Esophagus muscularis mucosa (tissue), 4 donors: ENCODE data around the gene COL5A1.

Experiments used
- CTCF ChIP-seq, 3 experiments: fragments of 200-600 bp in 2 of 3; fragments of 450-650 bp in 1 of 3; sonication (generic) in 2 of 3; IDR thresholded peaks; one replicate each; pipeline ENCODE4 v1.5.1; 2017 to 2019; ENCODE audit warnings: antibody characterized with exemption in 3 of 3, mild to moderate bottlenecking in 2 of 3, moderate library complexity in 1 of 3
- EP300 ChIP-seq: sonication (generic); formaldehyde crosslinking; IDR thresholded peaks from one replicate; pipeline ENCODE4 v1.6.1; 2017; ENCODE audit warnings: antibody characterized with exemption
- POLR2A ChIP-seq: fragments of 450-650 bp; IDR thresholded peaks from one replicate; pipeline ENCODE4 v1.6.1; 2017; ENCODE audit warnings: antibody characterized with exemption, moderate library complexity, mild to moderate bottlenecking, low read depth
- POLR2AphosphoS5 ChIP-seq, 2 donors: sonication (generic); formaldehyde crosslinking; IDR thresholded peaks; one replicate each; pipeline ENCODE4 v1.6.1; 2017; ENCODE audit warnings: antibody characterized with exemption in 2 of 2

GRCh38 chr9:134598884-134599245, 42.7 kb upstream of the COL5A1 start:
- TF ChIP-seq CTCF (IDR thresholded peaks at IDR 0.05) (no peak), EP300 (no peak), POLR2AphosphoS5 (IDR thresholded peaks at IDR 0.05) (no peak), POLR2A (no peak)
